NCI-H2081 treated with DMSO at 0.1 percent for 48 hours (cell line): ENCODE data around the gene KRTAP2-1.
"Not testable (repeated sequence)": the region's sequence is repeated elsewhere in the genome, so short reads cannot be mapped to it uniquely, and the experiment has no call there.

Experiments
- DNase-seq: peaks from one replicate; lab custom pipeline; 2025; lab: John Stamatoyannopoulos, UW

The KRTAP2-1 gene

GRCh38 chr17:41012326-41013120, 34.6 kb downstream of the KRTAP2-1 start:
- no peak for DNase-seq

GRCh38 chr17:41010441-41010840, 36.7 kb downstream of the KRTAP2-1 start:
- DNase-seq = no peak

- DNase-seq = no peak
Observed at GRCh38 chr17:41009936-41010335, 37.2 kb downstream of the KRTAP2-1 start.

- no peak for DNase-seq
Observed at GRCh38 chr17:41009301-41009760, 37.8 kb downstream of the KRTAP2-1 start.

GRCh38 chr17:41008811-41009210, 38.3 kb downstream of the KRTAP2-1 start, which contains the start of gene KRTAP3-1:
KRTAP3-1 (minus strand) TSS chr17:41009128; CDS start chr17:41009074, 54 bp downstream.
- DNase-seq = no peak

GRCh38 chr17:41004397-41004796, 42.7 kb downstream of the KRTAP2-1 start:
- DNase-seq = no peak

GRCh38 chr17:41003926-41004325, 43.2 kb downstream of the KRTAP2-1 start:
- DNase-seq = no peak

- DNase-seq = no peak
Observed at GRCh38 chr17:41002814-41003213, 44.3 kb downstream of the KRTAP2-1 start.

- DNase-seq = no peak
Observed at GRCh38 chr17:41001795-41002194, 45.3 kb downstream of the KRTAP2-1 start.

- not testable (repeated sequence) for DNase-seq
Observed at GRCh38 chr17:40999563-40999962, 47.6 kb downstream of the KRTAP2-1 start, which contains the start of gene KRTAP3-2. KRTAP3-2 (minus strand) TSS chr17:40999906; CDS start chr17:40999853, 53 bp downstream.

GRCh38 chr17:40997361-40997760, 49.8 kb downstream of the KRTAP2-1 start:
- no peak for DNase-seq

- no peak for DNase-seq
Observed at GRCh38 chr17:40996829-40997228, 50.3 kb downstream of the KRTAP2-1 start.
